ENCODE data around the gene IL1A.
"Not testable (repeated sequence)": the region's sequence is repeated elsewhere in the genome, so short reads cannot be mapped to it uniquely, and the experiment has no call there.

IL1A gene, protein sequence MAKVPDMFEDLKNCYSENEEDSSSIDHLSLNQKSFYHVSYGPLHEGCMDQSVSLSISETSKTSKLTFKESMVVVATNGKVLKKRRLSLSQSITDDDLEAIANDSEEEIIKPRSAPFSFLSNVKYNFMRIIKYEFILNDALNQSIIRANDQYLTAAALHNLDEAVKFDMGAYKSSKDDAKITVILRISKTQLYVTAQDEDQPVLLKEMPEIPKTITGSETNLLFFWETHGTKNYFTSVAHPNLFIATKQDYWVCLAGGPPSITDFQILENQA

DNA sequence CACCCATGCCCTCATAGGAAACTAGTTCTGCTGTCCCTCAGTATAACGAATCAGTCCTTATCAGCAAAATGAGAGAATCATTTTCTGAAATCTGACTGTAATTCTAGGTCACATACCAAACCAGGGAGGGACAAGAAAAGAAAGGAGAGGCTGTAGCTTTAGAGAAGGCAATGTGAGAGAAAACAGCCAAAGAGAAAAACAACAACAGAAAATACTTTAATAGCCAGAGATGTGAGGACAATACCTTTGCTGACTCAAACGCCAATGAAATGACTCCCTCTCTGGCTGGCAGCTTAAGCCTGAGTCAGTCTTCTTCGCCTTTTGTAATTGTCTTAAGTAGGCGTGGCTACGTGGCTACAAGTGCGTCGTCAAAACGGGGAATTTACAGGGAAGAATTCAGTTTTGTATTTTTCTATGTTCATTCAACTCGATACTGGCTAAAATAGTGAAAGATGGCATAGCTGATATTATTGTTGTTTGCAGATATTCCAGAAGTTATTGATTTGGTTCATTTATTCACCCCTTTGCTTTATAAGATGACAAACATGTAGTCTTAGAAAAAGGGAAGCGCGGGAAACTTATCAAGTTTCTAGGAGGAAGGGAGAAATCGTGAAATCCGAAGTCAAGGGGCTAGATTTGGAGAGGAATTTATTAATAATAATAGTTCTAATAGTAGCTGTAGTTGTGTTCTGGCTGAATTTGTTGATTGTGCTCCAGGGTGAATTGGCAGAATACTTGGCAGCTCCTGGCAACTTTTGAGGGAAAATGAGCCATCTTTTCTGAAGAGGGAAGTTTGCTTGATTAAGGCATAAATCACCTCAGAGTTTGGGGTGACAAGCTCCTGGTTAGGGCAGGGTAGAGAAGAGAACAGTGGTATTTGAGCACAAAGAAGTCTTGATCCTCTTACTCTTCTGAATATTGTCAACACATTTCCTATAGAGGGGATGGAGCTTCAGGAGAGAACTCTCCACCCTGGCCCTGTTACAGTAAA lies at the start of gene IL1A:
IL1A (minus strand) TSS at position 295 of the 991 bp plus-strand sequence. CDS start 723 bp downstream, outside the sequence.
- DNase-seq (ENCODE audit: low read depth) = no peak

DNA sequence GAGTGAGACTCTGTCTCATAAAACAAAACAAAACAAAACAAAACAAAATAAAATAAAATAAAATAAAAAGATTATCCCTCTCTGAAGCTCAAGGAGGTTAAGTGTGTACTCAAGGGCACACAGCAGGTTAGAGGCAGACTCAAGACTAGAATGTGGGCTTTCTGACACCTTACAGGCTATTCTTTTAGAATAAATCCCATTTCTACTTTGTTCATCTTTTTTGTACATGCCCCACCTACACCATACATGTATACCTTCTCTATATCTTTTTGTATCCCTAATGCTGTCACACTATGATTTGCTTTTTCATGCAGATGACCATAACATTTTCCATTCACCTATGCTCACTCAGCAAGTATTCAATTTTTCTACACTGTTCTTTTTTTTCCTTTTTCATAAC lies 49.7 kb upstream of the IL1A start:
- DNase-seq (ENCODE audit: low read depth) = no peak

DNA sequence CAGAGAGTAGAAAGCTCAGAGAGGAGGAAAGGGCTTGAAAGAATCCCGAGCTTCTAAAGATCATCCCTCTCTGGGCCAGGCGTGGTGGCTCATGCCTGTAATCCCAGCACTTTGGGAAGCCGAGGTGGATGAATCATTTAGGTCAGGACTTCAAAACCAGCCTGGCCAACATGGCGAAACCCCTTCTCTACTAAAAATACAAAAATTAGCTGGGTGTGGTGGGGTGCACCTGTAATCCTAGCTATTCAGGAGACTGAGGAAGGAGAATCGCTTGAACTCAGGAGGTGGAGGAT lies 49.3 kb upstream of the IL1A start:
- not testable (repeated sequence) for DNase-seq (ENCODE audit: low read depth)

DNA sequence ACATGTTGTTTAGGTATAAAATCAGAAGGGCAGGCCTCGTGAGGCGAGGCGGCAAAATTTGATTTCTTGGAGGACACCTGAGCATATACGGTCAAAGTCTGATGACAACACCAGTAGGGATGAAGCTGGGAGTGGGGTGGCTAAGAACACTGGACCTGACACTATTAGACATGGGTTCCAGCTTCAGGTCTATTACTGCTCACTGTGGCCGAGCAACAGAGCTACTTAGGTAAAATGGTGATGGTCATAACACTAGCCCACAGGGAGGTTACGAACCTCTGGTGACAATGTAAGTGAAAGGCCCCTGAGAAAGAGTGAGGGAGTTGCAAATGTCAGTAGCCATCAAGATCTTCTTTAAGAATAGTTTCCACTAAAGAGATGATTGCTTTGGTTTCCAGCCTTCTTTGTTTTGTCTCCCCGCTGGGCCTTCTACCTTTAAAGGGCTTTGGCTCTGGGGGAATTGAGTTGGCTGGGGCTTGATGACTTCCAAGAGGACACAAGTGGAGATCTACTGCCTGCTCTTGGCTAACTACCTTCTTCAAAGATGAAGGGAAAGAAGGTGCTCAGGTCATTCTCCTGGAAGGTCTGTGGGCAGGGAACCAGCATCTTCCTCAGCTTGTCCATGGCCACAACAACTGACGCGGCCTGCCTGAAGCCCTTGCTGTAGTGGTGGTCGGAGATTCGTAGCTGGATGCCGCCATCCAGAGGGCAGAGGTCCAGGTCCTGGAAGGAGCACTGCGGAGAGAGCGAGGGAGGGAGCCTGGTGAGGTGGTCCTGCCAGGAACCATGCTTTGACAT lies 48.7 kb upstream of the IL1A start:
- DNase-seq (ENCODE audit: low read depth) = no peak

DNA sequence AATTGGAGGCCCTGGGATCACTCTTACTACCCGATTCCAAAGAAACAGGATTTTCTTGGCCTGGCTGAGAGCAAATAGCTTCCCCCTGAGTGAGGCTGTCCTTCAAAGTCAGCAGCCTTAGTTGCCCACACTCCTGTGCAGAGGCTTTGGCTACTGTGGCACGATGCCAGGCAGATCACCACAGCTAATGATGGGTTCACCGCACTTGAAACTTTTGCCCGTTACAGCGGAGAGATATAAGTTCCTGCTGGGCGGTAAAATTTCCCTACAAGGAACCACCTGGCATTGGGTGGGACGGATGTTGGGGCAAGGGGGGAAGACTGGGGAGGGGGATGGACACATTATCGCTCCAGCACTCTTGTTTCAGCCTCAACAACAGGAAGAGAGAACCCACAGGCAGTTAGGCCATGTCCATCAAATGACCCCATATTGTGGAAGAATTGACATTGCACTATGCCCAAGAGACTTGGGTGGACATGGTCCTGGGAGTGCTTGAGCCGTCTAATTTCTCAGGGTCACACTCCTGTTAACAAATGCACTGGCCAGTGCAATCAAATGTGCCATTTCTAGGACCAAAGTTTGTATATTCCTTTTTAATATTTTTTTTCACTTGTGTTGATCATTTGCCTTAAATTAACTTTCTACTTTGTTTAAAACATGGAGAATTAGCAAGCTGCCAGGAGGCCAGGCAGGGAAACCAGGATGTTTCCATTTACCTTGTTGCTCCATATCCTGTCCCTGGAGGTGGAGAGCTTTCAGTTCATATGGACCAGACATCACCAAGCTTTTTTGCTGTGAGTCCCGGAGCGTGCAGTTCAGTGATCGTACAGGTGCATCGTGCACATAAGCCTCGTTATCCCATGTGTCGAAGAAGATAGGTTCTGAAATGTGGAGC lies 47.9 kb upstream of the IL1A start:
- no peak for DNase-seq (ENCODE audit: low read depth)

DNA sequence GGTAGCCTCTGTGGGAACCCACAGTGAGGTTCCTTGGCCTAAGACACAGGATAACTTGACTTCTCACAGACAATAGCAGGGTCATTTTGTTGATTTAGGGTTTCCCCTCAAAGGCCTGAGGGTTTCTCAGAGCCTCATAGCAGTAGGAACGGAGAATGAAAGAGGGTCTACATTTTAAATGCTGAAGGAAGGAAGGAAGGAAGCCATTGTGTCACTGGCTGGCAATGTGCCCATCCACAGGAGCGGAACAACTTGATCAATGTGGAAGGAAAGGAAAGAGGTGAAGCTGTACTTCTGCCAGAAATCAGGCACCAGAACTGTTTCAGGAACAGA lies 47.2 kb upstream of the IL1A start:
- DNase-seq (ENCODE audit: low read depth) = no peak

DNA sequence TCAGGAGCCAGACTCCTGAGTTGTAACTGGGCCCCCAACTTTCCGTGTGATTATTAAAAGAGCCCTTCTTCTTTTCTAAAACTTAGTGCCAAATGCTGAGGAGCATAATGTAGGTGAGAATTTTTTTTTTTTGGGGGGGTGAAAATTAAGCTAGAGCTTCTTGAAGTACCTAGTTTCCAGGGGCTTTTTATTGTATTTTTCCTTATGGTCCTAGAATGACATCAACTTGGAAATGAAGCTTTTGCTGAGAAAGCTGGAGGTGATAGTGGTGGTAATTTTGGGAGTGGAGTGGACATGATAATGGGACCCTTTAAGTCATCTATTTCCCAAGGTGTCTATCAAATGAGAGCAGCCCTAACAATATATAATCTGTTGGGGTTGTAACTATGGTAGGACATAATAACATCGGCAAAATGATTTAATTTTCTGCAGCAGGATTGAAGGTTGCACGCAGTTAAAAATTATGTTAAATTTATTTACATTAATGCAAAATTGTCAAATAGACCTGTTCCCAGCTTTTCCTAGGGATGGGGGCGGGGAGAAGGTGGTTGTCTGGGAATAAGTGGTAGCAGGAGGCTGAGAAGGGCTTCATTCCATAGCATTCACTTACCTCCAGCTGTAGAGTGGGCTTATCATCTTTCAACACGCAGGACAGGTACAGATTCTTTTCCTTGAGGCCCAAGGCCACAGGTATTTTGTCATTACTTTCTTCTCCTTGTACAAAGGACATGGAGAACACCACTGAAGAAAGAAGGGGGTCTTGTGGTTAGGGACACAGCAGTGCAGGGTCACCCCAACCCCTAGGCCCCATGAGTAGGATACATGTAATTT lies 46.6 kb upstream of the IL1A start:
- DNase-seq (ENCODE audit: low read depth) = no peak

DNA sequence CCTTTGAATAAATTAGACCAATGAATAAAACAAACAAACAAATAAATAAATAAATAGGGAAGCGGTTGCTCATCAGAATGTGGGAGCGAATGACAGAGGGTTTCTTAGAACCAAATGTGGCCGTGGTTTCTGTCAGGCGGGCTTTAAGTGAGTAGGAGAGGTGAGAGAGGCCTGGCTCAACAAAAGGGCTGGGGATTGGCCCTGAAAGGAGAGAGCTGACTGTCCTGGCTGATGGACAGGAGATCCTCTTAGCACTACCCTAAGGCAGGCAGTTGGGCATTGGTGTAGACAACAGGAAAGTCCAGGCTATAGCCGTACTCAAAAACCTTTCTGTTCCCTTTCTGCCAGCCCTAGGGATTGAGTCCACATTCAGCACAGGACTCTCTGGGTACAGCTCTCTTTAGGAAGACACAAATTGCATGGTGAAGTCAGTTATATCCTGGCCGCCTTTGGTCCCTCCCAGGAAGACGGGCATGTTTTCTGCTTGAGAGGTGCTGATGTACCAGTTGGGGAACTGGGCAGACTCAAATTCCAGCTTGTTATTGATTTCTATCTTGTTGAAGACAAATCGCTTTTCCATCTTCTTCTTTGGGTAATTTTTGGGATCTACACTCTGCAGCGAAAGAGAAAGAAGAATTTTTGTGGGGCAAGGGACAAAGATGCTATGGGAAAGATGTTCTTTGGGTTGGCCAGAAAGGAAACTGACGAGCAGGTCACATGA lies 45.8 kb upstream of the IL1A start:
- DNase-seq (ENCODE audit: low read depth) = no peak

DNA sequence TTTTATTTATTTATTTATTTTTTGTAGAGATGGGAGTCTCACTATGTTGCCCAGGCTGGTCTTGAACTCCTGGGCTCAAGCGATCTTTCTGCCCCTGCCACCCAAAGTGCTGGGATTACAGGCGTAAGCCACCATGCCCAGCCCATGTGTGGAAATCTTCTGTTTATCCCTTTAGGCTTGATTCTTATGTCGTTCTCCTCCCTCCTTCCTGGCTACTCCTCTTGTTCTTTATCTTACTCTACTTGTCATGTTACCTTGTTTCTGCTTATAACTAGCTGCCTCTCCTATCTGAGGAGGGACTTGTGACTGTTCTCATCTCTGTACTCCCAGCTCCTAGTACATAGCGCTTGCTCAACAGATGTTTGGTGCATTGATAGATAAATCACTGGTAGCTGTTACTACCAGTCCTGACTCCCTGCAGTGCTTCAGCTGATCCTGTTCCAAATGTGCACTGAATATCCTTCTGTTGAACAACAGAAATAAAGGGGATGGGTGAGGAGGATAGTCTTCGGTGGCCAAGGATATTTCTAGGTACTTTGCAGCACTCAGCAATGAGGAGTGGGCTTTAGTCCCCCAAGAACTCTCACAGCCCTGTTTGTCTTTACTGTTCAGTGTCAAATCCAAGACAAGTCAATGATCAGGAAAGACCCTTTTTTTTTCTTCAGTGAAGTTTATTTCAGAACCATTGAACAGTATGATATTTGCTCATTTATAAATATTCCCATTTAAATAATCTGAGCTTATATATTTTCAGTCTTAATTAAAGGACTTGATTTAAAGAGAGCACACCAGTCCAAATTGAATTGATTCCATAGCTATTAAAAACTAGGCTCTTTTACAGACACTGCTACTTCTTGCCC lies 45.0 kb upstream of the IL1A start:
- DNase-seq (ENCODE audit: low read depth) = no peak

DNA sequence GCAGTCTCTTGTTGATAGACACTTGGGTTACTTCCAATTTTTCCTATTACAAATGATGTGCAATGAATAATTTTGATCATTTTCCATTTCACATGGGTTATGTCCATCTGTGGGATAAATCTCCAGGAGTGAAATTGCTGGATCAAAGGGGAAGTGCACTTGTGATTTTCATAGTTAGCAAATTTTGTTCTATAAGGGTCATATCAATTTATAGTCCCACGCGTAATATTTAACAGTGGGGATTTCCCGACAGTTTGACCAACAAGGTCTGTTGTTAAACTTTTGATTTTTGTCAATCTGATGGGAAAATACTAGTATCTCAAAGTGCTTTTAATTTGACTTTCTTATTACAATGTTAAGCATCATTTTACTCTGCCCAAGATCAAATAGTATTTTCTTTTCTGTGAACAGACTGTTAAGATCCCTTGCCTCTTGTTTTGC lies 44.0 kb upstream of the IL1A start:
- no peak for DNase-seq (ENCODE audit: low read depth)

DNA sequence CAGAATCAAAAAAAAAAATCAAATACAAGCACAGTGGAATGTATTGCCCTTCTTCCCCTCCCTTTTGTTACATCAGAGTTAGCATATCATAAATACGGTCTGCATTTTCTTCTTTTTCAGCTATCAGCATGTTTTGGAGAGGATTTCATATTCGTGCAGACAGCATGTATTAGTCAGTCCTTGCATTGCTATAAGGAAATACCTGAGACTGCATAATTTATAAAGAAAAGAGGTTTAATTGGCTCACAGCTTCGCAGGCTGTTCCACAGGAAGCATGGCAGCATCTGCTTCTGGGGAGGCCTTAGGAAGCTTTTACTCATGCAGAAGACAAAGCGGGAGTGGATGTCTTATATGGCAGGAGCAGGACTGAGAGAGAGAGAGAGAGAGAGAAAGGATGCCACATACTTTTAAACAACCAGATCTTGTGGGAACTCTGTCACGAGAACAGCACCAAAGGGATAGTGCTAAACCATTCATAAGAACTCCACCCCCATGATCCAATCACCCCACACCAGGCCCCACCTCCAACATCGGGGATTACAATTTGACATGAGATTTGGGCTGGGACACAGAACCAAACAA lies 43.4 kb upstream of the IL1A start:
- no peak for DNase-seq (ENCODE audit: low read depth)

DNA sequence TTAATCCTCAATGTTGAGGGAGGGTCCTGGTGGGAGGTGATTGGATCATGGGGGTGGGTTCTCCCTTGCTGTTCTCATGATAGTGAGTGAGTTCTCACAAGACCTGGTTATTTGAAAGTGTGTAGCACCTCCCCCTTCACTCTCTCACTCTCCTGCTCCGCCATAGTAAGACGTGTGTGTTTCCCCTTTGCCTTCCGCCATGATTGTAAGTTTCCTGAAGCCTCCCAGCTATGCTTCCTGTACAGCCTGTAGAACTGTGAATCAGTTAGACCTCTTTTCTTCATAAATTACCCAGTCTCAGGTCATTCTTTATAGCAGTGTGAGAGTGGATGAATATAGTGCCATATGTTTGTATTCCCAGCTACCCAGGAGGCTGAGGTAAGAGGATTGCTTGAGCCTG lies 42.7 kb upstream of the IL1A start:
- no peak for DNase-seq (ENCODE audit: low read depth)

DNA sequence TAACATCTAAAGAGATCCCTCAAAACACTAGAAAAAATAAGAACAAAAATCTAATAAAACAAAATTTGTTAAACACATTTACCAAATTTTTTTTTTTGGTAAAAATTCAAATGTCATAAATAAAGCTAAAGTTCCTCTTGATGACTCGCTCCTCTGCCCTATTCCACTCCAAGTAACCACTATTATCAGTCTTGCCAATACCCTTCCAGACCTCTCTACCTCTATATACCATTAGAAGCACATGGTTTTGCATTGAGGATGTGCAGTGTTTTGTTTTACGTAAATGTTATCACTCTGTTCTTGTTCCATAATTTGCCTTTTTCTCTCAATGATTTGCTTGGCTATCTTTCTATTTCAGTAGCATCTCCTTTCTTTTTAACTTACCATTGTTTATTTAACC lies 41.4 kb upstream of the IL1A start:
- DNase-seq (ENCODE audit: low read depth) = no peak

DNA sequence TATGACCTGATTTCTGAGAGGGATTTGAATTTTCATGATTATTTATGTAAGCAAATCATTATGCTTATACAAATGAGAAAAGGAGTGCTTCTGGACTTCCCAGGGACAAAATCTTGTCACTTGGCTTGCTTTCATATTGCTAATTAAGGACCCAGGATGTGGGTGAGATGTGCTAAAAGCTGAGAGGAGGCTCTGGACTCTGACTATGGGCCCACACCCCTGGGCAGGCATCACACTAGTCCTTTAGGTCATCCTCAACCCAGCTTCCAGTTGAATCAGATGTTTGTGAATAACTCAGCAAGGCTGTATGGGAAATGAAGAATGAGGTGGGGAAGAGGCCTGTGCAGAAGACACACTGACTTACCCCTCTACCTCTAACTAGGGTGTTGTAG lies 40.4 kb upstream of the IL1A start:
- DNase-seq (ENCODE audit: low read depth) = no peak

DNA sequence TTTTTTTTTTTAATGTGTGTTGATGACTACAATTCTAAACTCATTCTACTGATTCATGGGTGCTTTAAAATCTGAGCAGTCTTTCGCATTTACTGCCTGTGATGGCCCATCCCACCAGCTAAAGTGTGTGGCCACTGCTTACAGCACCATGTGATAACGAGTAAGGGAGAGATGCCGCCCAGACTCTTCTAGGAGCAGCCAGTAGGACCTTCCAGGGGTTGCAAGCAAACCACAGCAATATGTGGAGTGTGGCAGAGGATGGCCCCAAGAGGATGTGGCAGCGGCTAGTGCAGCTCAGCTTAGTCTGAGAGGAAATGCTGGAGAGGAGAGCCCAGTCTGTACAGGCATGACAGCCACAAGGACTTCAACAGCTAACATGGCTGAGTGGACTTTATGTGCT lies 37.4 kb upstream of the IL1A start:
- no peak for DNase-seq (ENCODE audit: low read depth)

DNA sequence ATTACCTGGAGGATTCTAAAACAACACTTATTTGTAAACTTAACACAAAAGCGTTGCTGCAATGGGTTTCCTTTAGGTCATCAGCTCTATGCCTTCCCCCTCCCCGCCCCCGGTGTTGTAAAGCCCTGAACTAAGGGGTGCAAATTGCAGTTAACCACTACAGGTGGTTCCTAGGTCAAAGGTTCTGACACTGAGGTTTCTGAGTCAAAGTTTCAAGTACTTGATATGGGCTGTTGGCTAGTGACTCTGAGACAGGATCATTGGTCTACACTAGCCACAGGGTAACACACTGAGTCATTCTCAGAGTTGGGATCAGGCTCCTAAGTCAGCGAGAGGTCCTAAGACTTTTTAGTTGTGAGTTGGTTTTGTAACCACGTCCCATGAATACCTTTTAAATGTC lies 36.8 kb upstream of the IL1A start:
- no peak for DNase-seq (ENCODE audit: low read depth)

DNA sequence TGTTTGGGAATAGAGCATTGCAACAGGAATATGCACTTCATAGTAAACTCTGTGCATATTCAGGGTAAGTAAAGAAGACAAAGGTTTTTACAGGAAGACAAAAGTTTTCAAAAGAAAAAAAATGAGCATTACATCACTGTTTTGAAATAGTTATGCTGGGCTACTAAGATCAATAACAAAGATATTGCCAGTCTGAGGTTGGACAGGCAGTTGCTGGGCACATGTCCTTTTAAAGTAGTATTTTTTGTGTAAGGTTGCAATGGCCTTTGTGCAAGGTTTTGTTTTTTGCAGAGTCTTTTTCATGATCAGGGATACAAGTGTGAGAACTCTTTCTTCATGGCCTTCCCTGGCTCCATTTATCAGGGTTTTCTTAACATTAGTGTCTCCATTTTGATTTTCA lies 36.0 kb upstream of the IL1A start:
- no peak for DNase-seq (ENCODE audit: low read depth)

DNA sequence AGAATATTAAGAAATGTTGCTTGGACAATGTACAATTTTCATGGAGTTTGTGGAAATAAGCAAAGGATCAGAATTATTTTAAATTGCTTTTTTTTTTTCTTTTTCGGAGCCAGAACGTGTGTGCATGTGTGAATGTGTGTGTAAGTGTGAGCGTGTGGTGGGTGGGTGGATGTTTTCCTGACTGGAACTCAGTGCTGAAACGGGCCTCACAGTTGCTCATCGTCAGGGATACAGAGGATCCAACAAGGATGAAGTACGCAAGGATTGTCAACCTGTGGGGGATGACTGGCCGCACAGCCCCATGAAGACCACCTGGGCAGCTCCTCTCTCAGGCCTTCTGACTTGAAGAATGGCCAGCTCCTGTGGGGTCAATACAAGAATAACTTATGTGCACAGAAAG lies 34.8 kb upstream of the IL1A start:
- no peak for DNase-seq (ENCODE audit: low read depth)
